HG03378 (cell line): ENCODE data around the gene PRSS21.

ENCODE experiments used
- ATAC-seq: cut with Tn5 transposase; IDR thresholded peaks from one replicate; pipeline ENCODE4 v1.9.1; 2021; ENCODE audit warnings: mild to moderate bottlenecking, moderate library complexity; ENCODE audit not compliant: unreplicated experiment

PRSS21 gene

DNA sequence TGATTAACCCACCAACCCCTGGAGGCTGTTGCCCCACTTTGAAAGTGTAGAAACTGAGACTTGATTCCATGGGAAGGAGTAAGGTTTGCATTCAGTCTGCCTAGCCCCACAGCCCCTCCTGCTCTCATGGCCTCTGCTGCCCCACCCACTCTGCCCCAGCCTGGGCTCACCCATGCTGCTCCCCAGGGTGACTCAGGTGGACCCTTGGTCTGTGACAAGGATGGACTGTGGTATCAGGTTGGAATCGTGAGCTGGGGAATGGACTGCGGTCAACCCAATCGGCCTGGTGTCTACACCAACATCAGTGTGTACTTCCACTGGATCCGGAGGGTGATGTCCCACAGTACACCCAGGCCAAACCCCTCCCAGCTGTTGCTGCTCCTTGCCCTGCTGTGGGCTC, 12.3 kb upstream of the PRSS21 start:
- no peak for ATAC-seq

DNA sequence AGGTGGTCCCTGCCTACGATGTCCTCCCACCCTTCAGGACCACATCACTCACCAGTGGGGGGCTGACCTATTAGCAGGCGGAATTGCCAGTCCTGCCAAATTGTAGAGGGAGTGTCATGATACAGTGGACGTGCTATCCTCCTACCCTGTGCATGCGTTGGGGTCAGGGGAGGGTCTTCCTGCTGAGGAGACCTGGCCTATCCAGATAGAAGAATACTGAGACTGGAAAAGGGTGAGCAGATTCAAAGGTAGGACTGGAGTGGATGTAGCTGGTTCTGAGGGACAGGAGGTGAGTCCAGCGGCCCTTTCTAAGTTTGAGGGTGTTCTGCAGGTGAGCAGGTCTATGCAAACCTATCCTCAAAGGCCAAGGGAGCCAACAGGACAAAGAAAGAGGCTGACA, 10.8 kb upstream of the PRSS21 start:
- ATAC-seq, result no peak

DNA sequence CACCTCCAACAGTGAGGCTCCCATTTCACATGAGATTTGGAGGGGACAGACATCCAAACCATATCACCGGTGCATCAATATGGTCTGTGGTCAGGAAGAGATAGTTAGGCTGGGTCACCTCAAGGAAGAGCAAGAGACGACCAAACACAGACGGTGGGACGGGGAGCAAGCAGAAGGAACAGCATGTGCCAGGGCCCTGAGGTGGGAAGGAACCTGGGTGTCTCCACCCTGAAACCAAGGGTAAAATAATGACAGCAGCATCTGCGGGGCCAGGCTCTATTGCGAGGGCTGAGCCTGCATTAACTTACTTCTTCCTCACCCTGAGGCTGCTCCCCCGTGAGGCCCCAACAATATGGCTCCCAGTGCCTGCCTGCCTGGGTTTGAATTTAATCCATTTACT, 8.9 kb upstream of the PRSS21 start:
- ATAC-seq, result no peak

DNA sequence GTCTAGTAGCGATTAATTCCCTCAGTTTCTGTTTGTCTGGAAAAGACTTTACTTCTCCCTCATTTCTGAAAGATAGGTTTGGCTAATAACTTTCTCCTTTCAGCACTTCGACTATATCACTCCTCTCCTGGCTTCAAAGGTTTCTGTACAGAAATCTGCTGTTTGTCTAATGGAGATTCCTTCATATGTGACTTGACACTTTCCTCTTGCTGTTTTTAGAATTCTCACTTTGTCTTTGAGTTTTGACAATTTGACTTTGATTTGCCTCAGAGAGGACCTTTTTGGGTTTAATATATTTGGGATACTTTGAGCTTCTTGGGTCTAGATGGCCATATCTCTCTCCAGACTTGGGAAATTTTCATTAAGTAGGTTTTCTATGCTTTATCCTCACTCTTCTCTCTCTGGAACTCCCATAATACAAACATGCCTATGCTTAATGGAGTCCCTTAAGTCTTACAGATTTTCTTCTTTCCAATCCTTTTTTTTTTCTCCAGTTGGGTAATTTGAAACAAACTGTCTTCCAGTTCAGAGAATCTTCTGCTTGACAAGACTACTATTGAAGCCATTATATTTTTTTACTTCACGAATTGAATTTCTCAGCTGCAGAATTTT, 7.8 kb upstream of the PRSS21 start:
- no peak for ATAC-seq

DNA sequence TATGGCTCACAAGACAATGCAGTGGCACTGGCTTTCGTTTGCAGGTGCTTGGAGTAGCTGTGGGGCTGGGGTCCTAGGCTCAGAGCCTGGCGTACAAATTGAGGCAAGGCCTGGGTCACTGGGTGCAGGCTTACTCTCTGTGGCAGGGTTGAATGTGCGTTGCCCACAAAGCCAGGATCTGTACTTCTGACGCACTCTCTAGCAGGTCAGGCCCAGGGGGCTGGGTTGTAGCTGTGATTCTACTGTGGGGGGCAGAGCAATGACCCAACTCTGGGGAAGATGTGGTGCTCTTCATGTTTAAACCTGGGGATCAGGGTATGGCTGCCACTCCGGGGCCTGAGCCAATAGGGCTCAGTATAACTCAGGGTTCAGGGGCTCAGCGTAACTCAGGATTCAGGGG, 6.4 kb upstream of the PRSS21 start:
- ATAC-seq, result no peak

DNA sequence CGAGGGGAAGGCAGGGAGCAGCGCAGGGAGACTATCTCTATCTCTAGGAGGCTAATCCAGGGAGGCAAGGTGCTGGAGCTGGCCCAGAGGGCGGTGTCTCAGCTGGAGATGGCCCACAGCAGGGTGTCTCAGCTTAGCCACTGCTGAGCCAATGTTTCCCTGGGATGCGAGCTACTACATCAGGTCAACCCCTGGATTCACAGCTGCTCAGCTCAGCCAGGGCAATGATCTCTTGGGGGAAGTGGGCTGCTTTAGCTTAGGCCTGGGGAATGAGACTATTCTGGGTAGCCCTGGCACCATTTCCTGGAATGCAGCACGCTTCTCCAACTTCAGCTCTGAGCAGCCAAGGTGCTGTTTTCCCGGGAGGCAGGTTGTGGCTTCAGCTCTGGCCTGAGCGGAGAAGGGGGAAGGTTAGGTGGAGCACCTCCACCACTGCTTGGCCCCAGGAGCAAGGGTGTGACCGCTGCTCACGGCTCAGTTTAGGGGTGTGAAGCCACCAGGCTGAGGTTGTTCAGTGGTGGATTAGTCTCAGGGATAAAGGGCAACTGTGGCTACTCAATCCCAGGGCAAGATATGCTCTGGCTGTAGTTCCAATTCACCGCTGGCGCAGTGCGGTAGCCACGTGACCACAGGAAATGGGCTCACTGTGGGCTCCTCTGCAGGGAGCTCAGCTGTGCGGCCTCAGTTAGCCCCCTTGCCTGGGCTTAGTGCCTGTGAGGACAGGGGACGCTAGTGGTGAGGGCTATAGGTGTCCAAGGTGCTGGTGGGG, 5.2 kb upstream of the PRSS21 start:
- no peak for ATAC-seq

- ATAC-seq, result no peak
These were observed 3.2 kb upstream of the PRSS21 start for GRCh38 chr16:2813771-2814221.

DNA sequence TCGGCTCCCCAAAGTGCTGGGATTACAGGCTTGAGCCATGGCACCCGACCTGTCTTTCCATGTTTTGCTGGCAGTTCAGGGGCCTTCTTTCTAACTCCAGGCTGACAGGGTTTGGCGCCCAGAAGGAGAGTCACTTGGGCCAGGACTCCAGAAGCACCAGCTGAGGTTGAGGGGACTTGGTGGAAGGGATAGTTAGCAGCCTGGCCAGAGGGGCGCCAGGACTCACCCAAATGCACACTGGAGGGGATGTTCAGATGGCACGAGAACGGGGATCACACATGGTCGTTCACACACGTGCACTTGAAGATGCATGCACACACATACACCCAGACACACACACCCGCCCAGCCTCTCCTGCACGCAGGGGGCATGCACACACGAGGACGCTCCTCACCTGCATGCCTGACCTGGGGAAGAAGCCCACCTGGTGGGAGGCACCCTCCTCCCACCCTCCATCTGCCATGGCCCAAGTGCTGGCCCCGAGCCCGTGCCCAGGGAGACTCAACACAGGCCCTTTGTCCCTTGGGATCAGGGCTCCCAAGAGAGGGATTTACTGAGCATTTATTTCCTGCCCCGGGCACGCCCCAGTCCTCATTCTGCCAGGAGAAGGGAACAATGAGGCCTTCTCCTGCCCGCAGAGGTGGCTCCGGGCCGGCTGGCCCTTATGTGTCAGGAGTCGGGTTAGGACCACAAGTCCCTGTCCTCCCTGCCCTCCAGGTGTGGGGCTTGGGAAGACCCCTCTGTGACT, 2.3 kb upstream of the PRSS21 start:
- no peak for ATAC-seq

GRCh38 chr16:2815299-2815771, 1.7 kb upstream of the PRSS21 start:
- ATAC-seq, result no peak

GRCh38 chr16:2817340-2818271, 569 bp downstream of the PRSS21 start:
- ATAC-seq, result no peak

DNA sequence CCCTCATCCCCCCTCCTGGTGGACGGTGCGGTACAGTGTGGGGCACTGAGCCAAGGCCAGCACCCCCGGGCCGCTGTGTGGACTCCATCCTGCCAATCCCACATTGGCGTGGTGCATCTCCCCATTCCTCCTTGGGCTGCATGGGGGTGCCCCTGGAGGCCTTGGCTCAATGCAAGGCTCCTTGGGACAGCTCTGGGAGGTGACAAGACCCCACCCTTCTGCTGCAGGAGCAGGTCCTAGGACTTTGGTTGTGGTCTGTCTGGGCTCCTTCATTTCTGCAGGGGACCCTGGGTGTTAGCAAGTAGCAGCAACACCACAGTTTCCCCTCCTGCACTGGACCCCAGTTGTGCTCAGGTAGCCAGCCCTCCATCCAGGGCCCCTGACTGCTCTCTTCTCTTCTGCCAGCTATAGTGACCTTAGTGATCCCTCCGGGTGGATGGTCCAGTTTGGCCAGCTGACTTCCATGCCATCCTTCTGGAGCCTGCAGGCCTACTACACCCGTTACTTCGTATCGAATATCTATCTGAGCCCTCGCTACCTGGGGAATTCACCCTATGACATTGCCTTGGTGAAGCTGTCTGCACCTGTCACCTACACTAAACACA, 1.3 kb downstream of the PRSS21 start:
- no peak for ATAC-seq

DNA sequence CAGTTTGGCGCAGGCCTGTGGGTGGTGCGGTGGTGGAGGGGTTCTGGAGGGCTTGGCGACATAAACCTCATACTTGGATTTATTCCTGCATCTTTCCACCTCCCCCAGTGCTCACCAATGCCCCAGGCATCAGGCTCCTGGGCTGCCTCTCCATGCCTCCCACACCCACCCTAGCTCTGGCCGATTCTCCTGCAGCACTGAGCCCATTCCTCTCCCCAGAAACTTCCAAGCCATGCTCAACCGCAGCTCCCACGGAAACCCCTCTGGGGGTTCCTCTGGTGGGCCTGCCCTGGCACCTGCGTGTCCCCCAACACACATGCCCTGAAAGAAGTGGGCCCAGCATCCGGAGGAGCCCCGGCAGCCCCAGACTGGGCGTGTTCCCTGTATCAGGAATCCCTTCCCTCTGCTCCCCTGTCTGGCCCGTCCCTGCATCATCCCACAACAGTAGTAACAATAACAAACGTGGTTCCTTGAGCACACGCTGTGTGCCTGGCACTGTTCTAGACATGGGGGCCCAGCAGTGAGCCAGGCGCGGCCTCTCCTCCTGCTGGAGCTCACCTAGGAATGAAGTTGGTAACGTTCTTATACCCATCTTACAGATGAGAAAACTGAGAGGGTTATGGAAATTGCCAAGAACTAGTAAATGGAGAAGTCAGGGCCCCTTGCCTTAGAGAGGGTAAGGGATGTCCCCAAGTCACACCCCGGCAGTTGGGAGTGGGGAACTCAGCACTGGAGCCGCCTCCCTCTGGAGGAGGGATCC, 2.3 kb downstream of the PRSS21 start:
- ATAC-seq, result no peak

GRCh38 chr16:2819939-2820835, 3.1 kb downstream of the PRSS21 start:
- ATAC-seq, result no peak

- ATAC-seq, result no peak
These were observed 3.9 kb downstream of the PRSS21 start for GRCh38 chr16:2820836-2821486.

DNA sequence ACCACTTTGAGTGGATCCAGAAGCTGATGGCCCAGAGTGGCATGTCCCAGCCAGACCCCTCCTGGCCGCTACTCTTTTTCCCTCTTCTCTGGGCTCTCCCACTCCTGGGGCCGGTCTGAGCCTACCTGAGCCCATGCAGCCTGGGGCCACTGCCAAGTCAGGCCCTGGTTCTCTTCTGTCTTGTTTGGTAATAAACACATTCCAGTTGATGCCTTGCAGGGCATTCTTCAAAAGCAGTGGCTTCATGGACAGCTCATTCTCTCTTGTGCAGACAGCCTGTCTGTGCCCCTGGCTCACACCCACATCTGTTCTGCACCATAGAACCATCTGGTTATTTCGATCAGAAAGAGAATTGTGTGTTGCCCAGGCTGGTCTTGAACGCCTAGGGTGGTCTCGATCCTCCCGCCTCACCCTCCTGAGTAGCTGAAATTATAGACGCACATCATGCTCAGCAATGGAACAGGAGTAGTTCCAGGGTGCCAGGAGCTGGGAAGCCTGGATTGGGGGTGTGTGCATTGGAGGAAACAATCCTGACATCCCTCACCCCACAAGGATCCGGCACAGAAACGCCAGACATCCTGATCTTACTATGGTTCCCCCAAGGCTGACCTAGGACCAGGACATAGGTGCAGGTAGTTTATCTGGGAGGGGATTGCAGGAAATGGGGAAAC, 4.6 kb downstream of the PRSS21 start:
- ATAC-seq, result no peak

DNA sequence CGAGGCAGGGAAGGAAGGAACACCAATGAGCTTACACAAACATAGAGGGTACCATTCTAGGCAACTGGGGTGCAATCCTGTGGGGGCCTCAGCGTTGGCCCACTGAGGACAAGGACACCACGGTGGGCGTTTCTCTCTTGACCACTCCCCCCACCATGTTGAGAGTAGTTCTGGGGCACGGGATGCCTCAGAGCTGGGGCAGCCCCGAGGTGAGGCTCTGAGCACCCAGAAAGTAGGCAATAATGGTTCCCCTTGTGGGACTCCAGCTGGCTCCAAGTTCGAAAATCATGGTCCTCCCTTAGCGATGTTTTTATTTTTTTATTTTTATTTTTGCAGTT, 5.1 kb downstream of the PRSS21 start:
- no peak for ATAC-seq

DNA sequence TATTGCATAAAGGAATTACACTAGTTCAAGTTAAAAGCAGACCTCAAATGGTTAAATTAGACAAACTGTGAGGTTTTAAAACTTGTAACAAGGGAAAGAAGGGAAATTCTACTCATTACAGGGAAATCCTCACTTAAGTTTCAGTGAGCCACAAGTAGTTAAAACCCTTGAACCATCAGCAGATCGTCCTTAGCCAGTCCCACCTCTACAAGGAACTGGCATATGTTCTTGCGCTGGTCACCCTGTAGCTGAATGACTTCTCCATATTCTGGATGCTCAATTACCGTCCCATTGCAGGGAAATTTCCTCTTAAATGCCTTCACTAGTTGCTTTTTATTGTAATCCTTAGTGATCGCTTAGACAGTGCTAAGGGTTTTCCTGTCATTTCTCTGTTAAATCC, 5.5 kb downstream of the PRSS21 start:
- ATAC-seq, result no peak

- ATAC-seq, result no peak
These were observed 7.6 kb downstream of the PRSS21 start for GRCh38 chr16:2824626-2825025.
